ENCODE data around the gene C1RL.

C1RL gene

GRCh38 chr12:7108796-7109571, at the start of gene C1RL:
TSS of gene C1RL (minus strand) at chr12:7109214. CDS start at chr12:7109180, 34 bp downstream.
- peak; percentile 59 for DNase-seq

GRCh38 chr12:7157391-7157790, 48.4 kb upstream of the C1RL start:
- no peak for DNase-seq

- no peak for DNase-seq
These were observed 47.5 kb upstream of the C1RL start for GRCh38 chr12:7156259-7157197.

- DNase-seq: no peak
These were observed 46.5 kb upstream of the C1RL start for GRCh38 chr12:7155471-7156034.

- DNase-seq: no peak
These were observed 46.0 kb upstream of the C1RL start for GRCh38 chr12:7154901-7155470.

- DNase-seq: no peak
These were observed 45.0 kb upstream of the C1RL start for GRCh38 chr12:7154042-7154441.

- no peak for DNase-seq
These were observed 43.8 kb upstream of the C1RL start for GRCh38 chr12:7152818-7153217.

GRCh38 chr12:7151532-7151931, 42.5 kb upstream of the C1RL start:
- no peak for DNase-seq

GRCh38 chr12:7150841-7151240, 41.8 kb upstream of the C1RL start:
- DNase-seq: no peak

- DNase-seq: no peak
These were observed 41.3 kb upstream of the C1RL start for GRCh38 chr12:7150356-7150755.

- DNase-seq: no peak
These were observed 37.9 kb upstream of the C1RL start for GRCh38 chr12:7146906-7147305.

GRCh38 chr12:7146228-7146627, 37.2 kb upstream of the C1RL start:
- no peak for DNase-seq

- no peak for DNase-seq
These were observed 36.7 kb upstream of the C1RL start for GRCh38 chr12:7145671-7146070.

- no peak for DNase-seq
These were observed 35.6 kb upstream of the C1RL start for GRCh38 chr12:7144414-7145120.

- no peak for DNase-seq
These were observed 34.5 kb upstream of the C1RL start for GRCh38 chr12:7143564-7143963.

- no peak for DNase-seq
These were observed 33.9 kb upstream of the C1RL start for GRCh38 chr12:7142809-7143465.

GRCh38 chr12:7142056-7142644, 33.1 kb upstream of the C1RL start:
- DNase-seq: no peak

GRCh38 chr12:7141351-7142005, 32.5 kb upstream of the C1RL start:
- no peak for DNase-seq

- no peak for DNase-seq
These were observed 30.2 kb upstream of the C1RL start for GRCh38 chr12:7139200-7139599.

- DNase-seq: no peak
These were observed 28.9 kb upstream of the C1RL start for GRCh38 chr12:7137908-7138307.

GRCh38 chr12:7136676-7137075, 27.7 kb upstream of the C1RL start:
- no peak for DNase-seq
